T47D (cell line): ENCODE results near the gene GOLGA8N.

Experiments
- DNase-seq, 2 experiments: peaks; one replicate each; pipeline versions ENCODE4 v3.0.0 to v3.0.0-alpha.2; 2011 to 2012; ENCODE audit warnings: low read depth in 1 of 2, low spot score in 1 of 2
- JUND ChIP-seq: IDR thresholded peaks from 2 replicates; pipeline ENCODE4 v1.6.1; 2012; ENCODE audit warnings: low read depth
- in situ Hi-C: cut with HindIII; loops from 2 replicates; pipeline ENCODE4 v1.10.0; 2016; ENCODE audit warnings: low sequenced_read_pairs, low pct_unique_long_range_greater_than_20kb

GOLGA8N gene

GRCh38 chr15:32636908-32637567, 43.8 kb downstream of the GOLGA8N start:
- TF ChIP-seq JUND: no peak
- in situ Hi-C loops: no loop called here
- no peak for DNase-seq

GRCh38 chr15:32637704-32638103, 44.4 kb downstream of the GOLGA8N start:
- in situ Hi-C loops: no loop called here
- no peak for TF ChIP-seq JUND
- no peak for DNase-seq

- DNase-seq: no peak
- in situ Hi-C loops: no loop called here
- no peak for TF ChIP-seq JUND
These were observed 48.3 kb downstream of the GOLGA8N start, which contains the start of gene SCG5 for GRCh38 chr15:32641517-32642059. TSS of gene SCG5 (plus strand) at chr15:32641710. CDS start at chr15:32643593, 1,883 bp downstream.

- DNase-seq: no peak
- in situ Hi-C loops: no loop called here
- TF ChIP-seq JUND: no peak
These were observed 49.6 kb downstream of the GOLGA8N start for GRCh38 chr15:32642667-32643435.

- TF ChIP-seq JUND: no peak
- in situ Hi-C loops: no loop called here
- no peak for DNase-seq
These were observed 50.7 kb downstream of the GOLGA8N start for GRCh38 chr15:32643907-32644445.

- in situ Hi-C loops: no loop called here
- TF ChIP-seq JUND: no peak
- no peak for DNase-seq
These were observed 53.0 kb downstream of the GOLGA8N start for GRCh38 chr15:32646291-32646690.

- in situ Hi-C loops: no loop called here
- DNase-seq: peak; percentile 26 to 64
These were observed 56.1 kb downstream of the GOLGA8N start for GRCh38 chr15:32649342-32649741.

GRCh38 chr15:32651229-32651837, 58.1 kb downstream of the GOLGA8N start:
- TF ChIP-seq JUND: no peak
- peak; percentile 50 to 81 for DNase-seq
- in situ Hi-C loops: no loop called here

More at GRCh38 chr15:32649342-32649741, 56.1 kb downstream of the GOLGA8N start:
- TF ChIP-seq JUND: no peak

GRCh38 chr15:32652178-32652577, 58.9 kb downstream of the GOLGA8N start:
- in situ Hi-C loops: no loop called here
- TF ChIP-seq JUND: no peak
- DNase-seq: no peak

GRCh38 chr15:32656091-32656490, 62.8 kb downstream of the GOLGA8N start:
- no peak for DNase-seq
- in situ Hi-C loops: no loop called here
- TF ChIP-seq JUND: no peak

GRCh38 chr15:32656496-32656895, 63.2 kb downstream of the GOLGA8N start:
- TF ChIP-seq JUND: no peak
- no peak for DNase-seq
- in situ Hi-C loops: no loop called here
